Chondrocyte (in vitro differentiated cells): Measurements from ENCODE around the gene PDE4D. TPM values are rescaled to one million over a fixed set of nuclear protein-coding genes. Genes with fewer than 3 reads are reported as not detected.

Experiments used
- DNase-seq: peaks from one replicate; pipeline ENCODE4 v3.0.0; 2021; ENCODE audit warnings: mixed read lengths, low spot score
- H3K27ac Mint-ChIP-seq: one replicate; pipeline ENCODE4 v1.8.0; 2021; ENCODE audit warnings: mild to moderate bottlenecking, moderate library complexity, mixed read lengths; ENCODE audit not compliant: unreplicated experiment
- H3K27me3 Mint-ChIP-seq: 2 replicates; pipeline ENCODE4 v1.8.0; 2021; ENCODE audit warnings: low read depth, mixed read lengths
- H3K36me3 Mint-ChIP-seq: 2 replicates; pipeline ENCODE4 v1.8.0; 2021; ENCODE audit warnings: low read depth, mixed read lengths
- H3K4me1 Mint-ChIP-seq: 2 replicates; pipeline ENCODE4 v1.8.0; 2021; ENCODE audit warnings: low read depth, mild to moderate bottlenecking, mixed read lengths
- H3K4me3 Mint-ChIP-seq: one replicate; pipeline ENCODE4 v1.8.0; 2021; ENCODE audit warnings: mild to moderate bottlenecking, moderate library complexity, mixed read lengths; ENCODE audit not compliant: unreplicated experiment
- H3K9me3 Mint-ChIP-seq: 2 replicates; pipeline ENCODE4 v1.8.0; 2021; ENCODE audit warnings: low read depth, mixed read lengths
- total RNA-seq: library from RNA; stranded (reverse); gene quantifications from 3 replicates; pipeline ENCODE4 v1.2.1, GENCODE V29; 2021
- TF ChIP-seq, protein P1 (sequence below): fragments of 200-600 bp; sonication (generic); IDR thresholded peaks from 2 replicates; pipeline ENCODE4 v1.5.0; 2021; ENCODE audit warnings: antibody characterized with exemption, mild to moderate bottlenecking, moderate library complexity

Gene PDE4D
- total RNA-seq, 1 donor from 2014 or later: 21.1 TPM

DNA sequence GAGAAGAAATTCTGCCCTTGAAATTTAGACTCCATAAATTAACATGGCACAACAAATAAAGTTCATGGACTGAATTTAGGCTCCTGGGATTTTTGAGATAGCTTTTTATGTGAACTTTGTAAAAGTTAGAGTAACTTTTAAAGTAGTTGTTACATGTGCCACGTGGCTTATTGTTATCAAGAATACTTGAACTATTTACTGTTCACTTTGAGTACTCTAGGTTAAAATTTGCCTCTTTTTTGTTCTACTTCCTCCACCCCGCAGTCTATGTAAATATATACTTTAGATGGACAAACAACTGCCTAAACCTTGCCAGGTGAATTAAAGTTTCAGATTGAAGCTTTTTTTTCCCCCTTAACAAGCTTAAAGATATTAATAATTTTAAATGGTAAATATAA, 852.7 kb downstream of the PDE4D start:
- H3K4me3 Mint-ChIP-seq: no peak overlapping the region
- peaks cover 44% of the 10 kb centered on the region for H3K4me1 Mint-ChIP-seq
- H3K27ac Mint-ChIP-seq: no peak overlapping the region
- TF ChIP-seq, protein P1, sequence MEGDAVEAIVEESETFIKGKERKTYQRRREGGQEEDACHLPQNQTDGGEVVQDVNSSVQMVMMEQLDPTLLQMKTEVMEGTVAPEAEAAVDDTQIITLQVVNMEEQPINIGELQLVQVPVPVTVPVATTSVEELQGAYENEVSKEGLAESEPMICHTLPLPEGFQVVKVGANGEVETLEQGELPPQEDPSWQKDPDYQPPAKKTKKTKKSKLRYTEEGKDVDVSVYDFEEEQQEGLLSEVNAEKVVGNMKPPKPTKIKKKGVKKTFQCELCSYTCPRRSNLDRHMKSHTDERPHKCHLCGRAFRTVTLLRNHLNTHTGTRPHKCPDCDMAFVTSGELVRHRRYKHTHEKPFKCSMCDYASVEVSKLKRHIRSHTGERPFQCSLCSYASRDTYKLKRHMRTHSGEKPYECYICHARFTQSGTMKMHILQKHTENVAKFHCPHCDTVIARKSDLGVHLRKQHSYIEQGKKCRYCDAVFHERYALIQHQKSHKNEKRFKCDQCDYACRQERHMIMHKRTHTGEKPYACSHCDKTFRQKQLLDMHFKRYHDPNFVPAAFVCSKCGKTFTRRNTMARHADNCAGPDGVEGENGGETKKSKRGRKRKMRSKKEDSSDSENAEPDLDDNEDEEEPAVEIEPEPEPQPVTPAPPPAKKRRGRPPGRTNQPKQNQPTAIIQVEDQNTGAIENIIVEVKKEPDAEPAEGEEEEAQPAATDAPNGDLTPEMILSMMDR: no peak
- H3K36me3 Mint-ChIP-seq: no peaks in the 10 kb centered on the region
- no peaks in the 10 kb centered on the region for H3K27me3 Mint-ChIP-seq
- no peaks in the 10 kb centered on the region for H3K9me3 Mint-ChIP-seq
- no peak for DNase-seq

DNA sequence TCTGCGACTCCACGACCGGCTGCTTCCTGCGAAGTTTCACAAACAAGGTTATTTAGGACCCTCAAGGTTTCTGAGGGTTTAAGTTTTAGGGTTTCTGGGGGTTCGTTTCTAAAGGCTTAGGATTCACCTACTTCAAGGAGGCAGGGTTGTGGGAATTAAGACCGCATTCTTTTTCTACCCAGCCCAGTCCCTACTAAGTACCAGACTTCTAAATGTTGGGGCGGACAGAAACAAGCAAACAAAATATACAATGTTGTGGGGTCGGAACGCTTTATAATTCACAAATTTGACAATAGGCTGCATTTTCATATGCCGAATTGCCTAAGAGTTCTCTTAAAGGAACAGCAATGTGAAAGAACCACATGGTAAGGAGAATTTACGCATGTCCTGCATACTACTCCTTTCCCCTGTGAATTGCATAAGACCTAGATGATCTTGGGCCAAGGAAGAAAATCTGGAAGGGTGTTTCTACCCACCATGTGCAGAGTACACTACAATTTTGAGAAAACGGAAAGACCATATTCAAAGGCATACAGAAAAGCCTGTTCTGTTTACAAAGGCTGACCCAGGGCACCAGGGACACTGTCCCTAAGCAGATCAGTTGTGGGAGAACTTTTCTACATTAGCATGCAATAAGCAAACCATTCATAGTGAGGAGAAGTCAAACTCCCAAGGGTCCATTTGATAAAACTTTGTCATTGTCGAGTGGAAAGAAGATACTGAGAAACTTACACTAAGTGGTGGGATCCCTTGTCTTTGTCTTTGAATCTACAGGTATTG, 853.3 kb downstream of the PDE4D start:
- peak overlapping the region; percentile 43 for H3K4me3 Mint-ChIP-seq
- peaks cover 48% of the 10 kb centered on the region for H3K4me1 Mint-ChIP-seq
- no peaks in the 10 kb centered on the region for H3K27me3 Mint-ChIP-seq
- H3K9me3 Mint-ChIP-seq: no peaks in the 10 kb centered on the region
- H3K27ac Mint-ChIP-seq: no peak overlapping the region
- TF ChIP-seq, protein P1: no peak
- no peaks in the 10 kb centered on the region for H3K36me3 Mint-ChIP-seq
- no peak for DNase-seq

DNA sequence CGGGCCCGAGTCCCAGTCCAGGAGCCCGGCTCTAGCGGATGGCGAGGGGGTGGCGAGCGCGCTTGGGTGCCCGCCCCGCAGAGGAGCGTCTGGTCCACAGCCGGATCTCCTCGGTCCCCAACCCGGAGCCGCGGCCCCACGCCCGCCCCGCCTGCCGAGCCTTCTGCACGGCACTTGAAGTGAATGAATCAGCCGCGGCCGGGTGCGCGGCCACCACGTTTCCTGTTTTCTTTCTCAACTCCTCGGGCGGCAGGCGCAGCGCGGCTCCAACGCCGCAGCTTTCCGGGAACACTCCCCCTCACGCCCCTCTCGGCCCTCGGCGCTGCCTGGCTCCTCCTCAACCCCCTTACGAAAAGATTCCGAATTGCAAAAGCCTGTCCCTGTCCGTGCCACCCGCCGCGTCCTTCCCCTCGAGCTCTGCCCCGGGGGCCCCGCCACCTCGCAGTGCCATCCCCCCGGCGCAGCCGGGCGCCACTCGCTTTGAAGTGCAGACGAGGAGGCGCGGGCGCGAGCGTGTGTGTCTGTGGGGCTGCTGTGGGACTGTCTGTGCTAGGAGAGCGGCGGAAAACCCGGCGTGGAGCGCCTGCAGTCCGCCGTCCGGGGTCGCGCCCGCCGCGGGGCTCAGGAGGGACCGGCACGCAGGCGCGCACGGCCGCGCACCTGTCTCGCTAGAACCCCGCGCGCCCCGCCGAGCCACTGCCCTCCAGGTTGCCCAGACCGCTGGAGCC, 854.1 kb downstream of the PDE4D start:
- TF ChIP-seq, protein P1: no peak
- Mint-ChIP-seq H3K4me1 (peaks cover 56% of the 10 kb centered on the region), H3K9me3 (no peaks in the 10 kb centered on the region), H3K27me3 (no peaks in the 10 kb centered on the region), H3K27ac (peak overlapping the region; percentile 89), H3K4me3 (peak overlapping the region; percentile 91), H3K36me3 (no peaks in the 10 kb centered on the region)
- peak; percentile 93 for DNase-seq

DNA sequence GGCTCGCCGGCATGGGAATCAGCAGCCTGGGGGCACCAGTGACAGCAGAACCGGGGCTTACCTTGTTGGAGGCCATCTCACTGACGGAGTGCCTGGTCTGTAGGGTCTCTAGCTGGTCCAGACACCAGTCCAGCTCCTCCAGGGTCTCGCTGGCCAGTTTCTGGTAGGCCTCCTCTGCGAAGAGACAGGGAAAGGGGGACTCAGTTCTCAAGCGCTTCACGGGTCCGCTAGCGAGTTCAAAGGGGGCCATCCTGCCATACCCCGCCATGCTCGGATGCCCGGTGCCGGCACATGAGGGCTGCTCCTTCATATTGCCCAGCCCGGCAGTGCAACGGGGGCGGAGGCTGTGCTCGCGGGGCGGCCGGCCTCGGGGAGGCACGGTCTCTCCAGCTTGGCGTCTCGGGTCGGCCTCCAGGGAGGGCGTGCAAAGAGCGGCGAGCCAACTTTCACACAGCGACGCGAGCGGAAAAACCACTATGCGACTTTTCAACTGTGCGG, 854.7 kb downstream of the PDE4D start:
- Mint-ChIP-seq H3K4me3 (peak overlapping the region; percentile 91), H3K27ac (peak overlapping the region; percentile 84), H3K4me1 (peaks cover 59% of the 10 kb centered on the region), H3K9me3 (no peaks in the 10 kb centered on the region), H3K36me3 (no peaks in the 10 kb centered on the region), H3K27me3 (no peaks in the 10 kb centered on the region)
- DNase-seq: peak; percentile 90
- TF ChIP-seq, protein P1: peak; percentile 14
